Measurements from ENCODE around the gene UPK3A. TPM values are rescaled to one million over a fixed set of nuclear protein-coding genes. Genes with fewer than 3 reads are reported as not detected.

UPK3A gene
- total RNA-seq, 2 donors from 2014 or later = not detected

- Mint-ChIP-seq H3K27me3 (ENCODE audit: insufficient read depth) (peaks cover 3% of the 10 kb centered on the region), H3K9me3 (no peaks in the 10 kb centered on the region), H3K27ac (peak overlapping the region; percentile 97), H3K4me1 (peaks cover 35% of the 10 kb centered on the region), H3K36me3 (ENCODE audit: low read depth) (peaks cover 16% of the 10 kb centered on the region), H3K4me3 (peak overlapping the region; percentile 79)
- no peak overlapping the region for H3K9ac ChIP-seq (ENCODE audit: extremely low read depth, low read length, poor library complexity, severe bottlenecking)
- H3K9me3 ChIP-seq (ENCODE audit: control insufficient read depth, low read length) = no peaks in the 10 kb centered on the region
- H3K27me3 ChIP-seq (ENCODE audit: control insufficient read depth, insufficient read depth, low read length, poor library complexity, severe bottlenecking) = no peaks in the 10 kb centered on the region
- no peak overlapping the region for H3K27ac ChIP-seq (ENCODE audit: low read depth, low read length)
- WGBS, 2 experiments (ENCODE audit: insufficient coverage in 1 of 2, insufficient read length in 1 of 2) = 85 to 97% methylated on average over 5 of the region's 6 CpGs
- H3K4me3 ChIP-seq (ENCODE audit: low read length) = peak overlapping the region; percentile 44
- DNase-seq = no peak
- no peak for TF ChIP-seq CTCF (conservative IDR thresholded peaks at IDR 0.05)
- H3K4me1 ChIP-seq (ENCODE audit: control insufficient read depth, insufficient read depth, low read length) = peaks cover 3% of the 10 kb centered on the region
- H3K36me3 ChIP-seq (ENCODE audit: control insufficient read depth, insufficient read depth, low read length) = peaks cover 7% of the 10 kb centered on the region
Measured at GRCh38 chr22:45308391-45308956, 23.7 kb downstream of the UPK3A start.

GRCh38 chr22:45308957-45309421 lies 24.2 kb downstream of the UPK3A start:
- WGBS, 2 experiments (ENCODE audit: insufficient coverage in 1 of 2, insufficient read length in 1 of 2) = 73 to 85% methylated on average over 25 of the region's 25 CpGs
- peak overlapping the region; percentile 79 for H3K4me3 Mint-ChIP-seq

GRCh38 chr22:45309422-45310227 lies 24.9 kb downstream of the UPK3A start, which contains the start of gene FAM118A:
Gene FAM118A (plus strand): TSS chr22:45309934. CDS start chr22:45322380, 12,446 bp downstream.
- H3K4me3 ChIP-seq (ENCODE audit: low read length) = peak within 1 kb of the TSS; percentile 94
- peaks cover 3% of the 10 kb centered on the region for H3K27me3 Mint-ChIP-seq (ENCODE audit: insufficient read depth)
- DNase-seq = peak; percentile 99
- no peaks in the 10 kb centered on the region for H3K9me3 Mint-ChIP-seq
- peak within 1 kb of the TSS; percentile 14 for H3K27ac ChIP-seq (ENCODE audit: low read depth, low read length)
- no peak for TF ChIP-seq CTCF (conservative IDR thresholded peaks at IDR 0.05)
- H3K36me3 ChIP-seq (ENCODE audit: control insufficient read depth, insufficient read depth, low read length) = peaks cover 7% of the 10 kb centered on the region
- WGBS, 2 experiments (ENCODE audit: insufficient coverage in 1 of 2, insufficient read length in 1 of 2) = 1 to 13% methylated on average over 13 to 95 of the region's 95 CpGs
- H3K4me3 Mint-ChIP-seq = peak within 1 kb of the TSS; percentile 79
- no peaks in the 10 kb centered on the region for H3K27me3 ChIP-seq (ENCODE audit: control insufficient read depth, insufficient read depth, low read length, poor library complexity, severe bottlenecking)
- H3K4me1 ChIP-seq (ENCODE audit: control insufficient read depth, insufficient read depth, low read length) = peaks cover 4% of the 10 kb centered on the region
- H3K27ac Mint-ChIP-seq = peak within 1 kb of the TSS; percentile 97
- H3K4me1 Mint-ChIP-seq = peaks cover 45% of the 10 kb centered on the region
- H3K36me3 Mint-ChIP-seq (ENCODE audit: low read depth) = peaks cover 16% of the 10 kb centered on the region
- no peaks in the 10 kb centered on the region for H3K9me3 ChIP-seq (ENCODE audit: control insufficient read depth, low read length)
- H3K9ac ChIP-seq (ENCODE audit: extremely low read depth, low read length, poor library complexity, severe bottlenecking) = peak within 1 kb of the TSS; percentile 71

More at GRCh38 chr22:45308957-45309421, 24.2 kb downstream of the UPK3A start:
- no peak for TF ChIP-seq CTCF (conservative IDR thresholded peaks at IDR 0.05)
- Histone ChIP-seq H3K27me3 (ENCODE audit: control insufficient read depth, insufficient read depth, low read length, poor library complexity, severe bottlenecking) (no peaks in the 10 kb centered on the region), H3K4me3 (ENCODE audit: low read length) (peak overlapping the region; percentile 44), H3K36me3 (ENCODE audit: control insufficient read depth, insufficient read depth, low read length) (peaks cover 7% of the 10 kb centered on the region), H3K9me3 (ENCODE audit: control insufficient read depth, low read length) (no peaks in the 10 kb centered on the region), H3K27ac (ENCODE audit: low read depth, low read length) (no peak overlapping the region), H3K4me1 (ENCODE audit: control insufficient read depth, insufficient read depth, low read length) (peaks cover 3% of the 10 kb centered on the region), H3K9ac (ENCODE audit: extremely low read depth, low read length, poor library complexity, severe bottlenecking) (peak overlapping the region; percentile 16)
- H3K36me3 Mint-ChIP-seq (ENCODE audit: low read depth) = peaks cover 16% of the 10 kb centered on the region
- no peaks in the 10 kb centered on the region for H3K9me3 Mint-ChIP-seq
- peak overlapping the region; percentile 97 for H3K27ac Mint-ChIP-seq
- DNase-seq = peak; percentile 61
- peaks cover 39% of the 10 kb centered on the region for H3K4me1 Mint-ChIP-seq
- H3K27me3 Mint-ChIP-seq (ENCODE audit: insufficient read depth) = peaks cover 3% of the 10 kb centered on the region

Measured in endodermal cell (in vitro differentiated cells).